Endothelial cell of umbilical vein (primary cell): ENCODE measurements around the gene SLC9C2. TPM values are rescaled to one million over a fixed set of nuclear protein-coding genes. Genes with fewer than 3 reads are reported as not detected.

Experiments
- BruUV-seq: library from RNA; stranded (reverse); fragments of 400-500 nt; replicated peaks from 2 replicates; lab custom pipeline; 2021; lab: Mats Ljungman, UMichigan
- CTCF ChIA-PET: fragments of 300-600, 350-600 bp; sonication (Branson Sonifier 250); formaldehyde crosslinking; loops from one replicate; lab custom pipeline; 2021; ENCODE audit warnings: antibody characterized with exemption, inconsistent platforms; lab: Charles Lee
- POLR2A ChIA-PET: fragments of 300-600, 350-600 bp; sonication (Branson Sonifier 250); formaldehyde crosslinking; loops from one replicate; lab custom pipeline; 2021; ENCODE audit warnings: antibody characterized with exemption, inconsistent platforms; lab: Charles Lee
- DNase-seq: peaks from one replicate; pipeline ENCODE4 v3.0.0-alpha.2; 2011; ENCODE audit warnings: low read depth, low spot score
- FAIRE-seq: peaks from 2 replicates; lab custom pipeline; 2011; peaks lifted over from hg19 to GRCh38; lab: Jason Lieb, UNC
- H2AFZ ChIP-seq: 2 replicates; pipeline ENCODE4 v1.6.0; 2012; ENCODE audit warnings: low read depth, low read length, control low read depth, inconsistent platforms
- H3K27ac ChIP-seq: 2 replicates; pipeline ENCODE4 v1.5.1; 2011; ENCODE audit warnings: low read depth, mild to moderate bottlenecking, control low read depth, low read length, moderate library complexity; ENCODE audit not compliant: insufficient read depth
- H3K27me3 ChIP-seq, 2 experiments: 2 replicates each; pipeline versions ENCODE4 v1.6.0 to v1.6.1; 2011; ENCODE audit warnings: low read length in 2 of 2, mixed read lengths in 1 of 2; ENCODE audit not compliant: control insufficient read depth in 2 of 2, insufficient read depth in 2 of 2
- H3K36me3 ChIP-seq, 2 experiments: 2 replicates in 1 of 2; 3 replicates in 1 of 2; pipeline ENCODE4 v1.5.1; 2011; ENCODE audit warnings: low read length in 2 of 2, mild to moderate bottlenecking in 1 of 2, moderate library complexity in 1 of 2; ENCODE audit not compliant: control insufficient read depth in 2 of 2, insufficient read depth in 2 of 2; ENCODE audit errors: extremely low read depth in 1 of 2
- H3K4me1 ChIP-seq: 3 replicates; pipeline ENCODE4 v1.5.1; 2011; ENCODE audit warnings: mild to moderate bottlenecking, low read length; ENCODE audit not compliant: control insufficient read depth, insufficient read depth; ENCODE audit errors: extremely low read depth
- H3K4me2 ChIP-seq: 2 replicates; pipeline ENCODE4 v1.6.1; 2011; ENCODE audit warnings: low read length, control low read depth, mixed read lengths; ENCODE audit not compliant: insufficient read depth
- H3K4me3 ChIP-seq, 3 experiments: fragments of 200-600 bp in 1 of 3; sonication (generic), shearing (Covaris generic) in 1 of 3; replicated peaks in 1 of 3; 2 replicates each; pipeline ENCODE4 v1.5.1; 2011 to 2016; ENCODE audit warnings: control low read depth in 3 of 3, low read length in 3 of 3, mild to moderate bottlenecking in 2 of 3, inconsistent platforms in 1 of 3, low read depth in 1 of 3, moderate library complexity in 1 of 3; ENCODE audit not compliant: insufficient read depth in 1 of 3
- H3K79me2 ChIP-seq: 2 replicates; pipeline ENCODE4 v1.6.0; 2012; ENCODE audit warnings: low read length, inconsistent platforms; ENCODE audit not compliant: control insufficient read depth, insufficient read depth
- H3K9ac ChIP-seq: replicated peaks from 2 replicates; pipeline ENCODE3; 2011; ENCODE audit warnings: low read length, control low read depth; ENCODE audit not compliant: insufficient read depth; ENCODE audit errors: extremely low read depth
- H3K9me1 ChIP-seq: replicated peaks from 3 replicates; pipeline ENCODE4 v1.6.0; 2011; ENCODE audit warnings: mild to moderate bottlenecking, low read length; ENCODE audit not compliant: control insufficient read depth, insufficient read depth; ENCODE audit errors: extremely low read depth
- H3K9me3 ChIP-seq: replicated peaks from 2 replicates; pipeline ENCODE4 v1.5.1; 2012; ENCODE audit warnings: low read length, inconsistent platforms; ENCODE audit not compliant: control insufficient read depth, insufficient read depth
- H4K20me1 ChIP-seq: replicated peaks from 2 replicates; pipeline ENCODE3; 2011; ENCODE audit warnings: mild to moderate bottlenecking, low read length; ENCODE audit not compliant: control insufficient read depth, insufficient read depth; ENCODE audit errors: extremely low read depth
- EZH2 ChIP-seq: IDR thresholded peaks from 2 replicates; pipeline ENCODE4 v1.6.1; 2012; ENCODE audit warnings: borderline replicate concordance, low read depth, mild to moderate bottlenecking, moderate library complexity, low read length, inconsistent platforms; ENCODE audit not compliant: severe bottlenecking
- FOS ChIP-seq: IDR thresholded peaks from 2 replicates; pipeline ENCODE4 v1.6.1; 2011; ENCODE audit warnings: mild to moderate bottlenecking, low read length, moderate library complexity, borderline replicate concordance; ENCODE audit not compliant: insufficient read depth
- GATA2 ChIP-seq: IDR thresholded peaks from 2 replicates; pipeline ENCODE4 v1.7.0; 2011; ENCODE audit warnings: low read depth, mild to moderate bottlenecking, moderate library complexity, mixed read lengths, low read length; ENCODE audit not compliant: insufficient read length, insufficient read depth
- JUN ChIP-seq: IDR thresholded peaks from 2 replicates; pipeline ENCODE4 v1.6.1; 2011; ENCODE audit warnings: borderline replicate concordance, low read depth; ENCODE audit not compliant: insufficient read length, insufficient read depth
- MYC ChIP-seq: IDR thresholded peaks from one replicate; pipeline ENCODE4 v1.6.1; 2011; ENCODE audit warnings: mild to moderate bottlenecking, low read depth, low read length
- POLR2A ChIP-seq: IDR thresholded peaks from 2 replicates; pipeline ENCODE4 v1.6.1; 2012; ENCODE audit warnings: low read depth, mild to moderate bottlenecking, control low read depth, low read length
- POLR2AphosphoS5 ChIP-seq: IDR thresholded peaks from 2 replicates; pipeline ENCODE4 v1.6.1; 2012; ENCODE audit warnings: low read depth, mild to moderate bottlenecking, control low read depth, low read length, moderate library complexity; ENCODE audit not compliant: insufficient read depth
- dilution Hi-C: fragments of 300-500 bp; cut with MboI; formaldehyde crosslinking; loops from one replicate; pipeline ENCODE4 v1.15.0; 2019; ENCODE audit warnings: low sequenced_read_pairs; ENCODE audit not compliant: extremely low pct_ligation_motif_present
- intact Hi-C: fragments of 100-400 bp; cut with micrococcal nuclease; formaldehyde crosslinking; loops from one replicate; pipeline ENCODE4 v1.10.0; 2022
- polyA plus RNA-seq, 4 experiments: library from polyadenylated mRNA; depleted of rRNA in 3 of 4; stranded (reverse) in 3 of 4; unstranded in 1 of 4; fragments of >200 nt; gene quantifications; 2 replicates each; pipeline versions ENCODE4 v1.2.1 to v1.2.3, GENCODE V29; 2011 to 2012; ENCODE audit warnings: missing spikeins in 1 of 4
- total RNA-seq: library from RNA; stranded (reverse); gene quantifications from 2 replicates; pipeline ENCODE4 v1.2.3, GENCODE V29; 2021
- TF ChIP-seq, protein P1 (sequence below): IDR thresholded peaks from 2 replicates; pipeline ENCODE4 v1.6.1; 2011; ENCODE audit not compliant: insufficient read depth, insufficient read length
- TF ChIP-seq, protein P2 (sequence below), 2 donors: IDR thresholded peaks; 1 replicate in 1 of 2; 2 replicates in 1 of 2; pipeline ENCODE4 v1.5.1; 2011; ENCODE audit warnings: low read length in 2 of 2, mild to moderate bottlenecking in 2 of 2, moderate library complexity in 2 of 2, control low read depth in 1 of 2, inconsistent platforms in 1 of 2, low read depth in 1 of 2; ENCODE audit not compliant: insufficient read depth in 1 of 2; ENCODE audit errors: extremely low read depth in 1 of 2

The SLC9C2 gene
- total and polyA plus RNA-seq, 2 donors (not counting 3 experiments of a cell fraction or from before 2014, with no cell fraction given): 0.15 TPM; not detected in 1

- no TSS peak for BruUV-seq
- ChIA-PET POLR2A (no interaction called here), CTCF (no interaction called here)
- TF ChIP-seq MYC (no peak), POLR2A (no peak), GATA2 (no peak), FOS (no peak), POLR2AphosphoS5 (no peak), JUN (no peak), EZH2 (no peak)
- TF ChIP-seq, protein P1, sequence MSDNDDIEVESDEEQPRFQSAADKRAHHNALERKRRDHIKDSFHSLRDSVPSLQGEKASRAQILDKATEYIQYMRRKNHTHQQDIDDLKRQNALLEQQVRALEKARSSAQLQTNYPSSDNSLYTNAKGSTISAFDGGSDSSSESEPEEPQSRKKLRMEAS: no peak
- TF ChIP-seq, protein P2, sequence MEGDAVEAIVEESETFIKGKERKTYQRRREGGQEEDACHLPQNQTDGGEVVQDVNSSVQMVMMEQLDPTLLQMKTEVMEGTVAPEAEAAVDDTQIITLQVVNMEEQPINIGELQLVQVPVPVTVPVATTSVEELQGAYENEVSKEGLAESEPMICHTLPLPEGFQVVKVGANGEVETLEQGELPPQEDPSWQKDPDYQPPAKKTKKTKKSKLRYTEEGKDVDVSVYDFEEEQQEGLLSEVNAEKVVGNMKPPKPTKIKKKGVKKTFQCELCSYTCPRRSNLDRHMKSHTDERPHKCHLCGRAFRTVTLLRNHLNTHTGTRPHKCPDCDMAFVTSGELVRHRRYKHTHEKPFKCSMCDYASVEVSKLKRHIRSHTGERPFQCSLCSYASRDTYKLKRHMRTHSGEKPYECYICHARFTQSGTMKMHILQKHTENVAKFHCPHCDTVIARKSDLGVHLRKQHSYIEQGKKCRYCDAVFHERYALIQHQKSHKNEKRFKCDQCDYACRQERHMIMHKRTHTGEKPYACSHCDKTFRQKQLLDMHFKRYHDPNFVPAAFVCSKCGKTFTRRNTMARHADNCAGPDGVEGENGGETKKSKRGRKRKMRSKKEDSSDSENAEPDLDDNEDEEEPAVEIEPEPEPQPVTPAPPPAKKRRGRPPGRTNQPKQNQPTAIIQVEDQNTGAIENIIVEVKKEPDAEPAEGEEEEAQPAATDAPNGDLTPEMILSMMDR (IDR thresholded peaks at IDR 0.05; ENCODE audit: extremely low read depth in 1 of 2, insufficient read depth in 1 of 2, low read depth in 1 of 2, low read length in 2 of 2): no peak
- dilution Hi-C loops: no loop called here
- Histone ChIP-seq H2AFZ (no peak overlapping the region), H3K4me1 (no peaks in the 10 kb centered on the region), H3K79me2 (no peaks in the 10 kb centered on the region), H4K20me1 (no peaks in the 10 kb centered on the region), H3K9me1 (no peaks in the 10 kb centered on the region), H3K27me3 (peaks cover 0 to 2% of the 10 kb centered on the region in 2 experiments), H3K9ac (no peak overlapping the region), H3K4me3 (no peak overlapping the region), H3K4me2 (no peak overlapping the region), H3K27ac (no peak overlapping the region), H3K36me3 (no peaks in the 10 kb centered on the region), H3K9me3 (no peaks in the 10 kb centered on the region)
- FAIRE-seq: no peak
- intact Hi-C loops: no loop called here
- no peak for DNase-seq
These were observed 1.3 kb downstream of the SLC9C2 start for GRCh38 chr1:173601588-173601987.
